BLaER1 treated with 17β-estradiol and CSF1 and Interleukin-3, amounts not matched to agents 10 nM and 100 nM (cell line): ENCODE data around the gene NXNL2.

Experiments
- H3K27ac ChIP-seq, 11 experiments: shearing (Covaris generic); formaldehyde crosslinking; 2 replicates each; pipeline ENCODE4 v1.8.1; 2022
- H3K27me3 ChIP-seq, 11 experiments: shearing (Covaris generic); formaldehyde crosslinking; 2 replicates each; pipeline ENCODE4 v1.8.1; 2022
- H3K36me3 ChIP-seq, 11 experiments: shearing (Covaris generic); formaldehyde crosslinking; 2 replicates each; pipeline ENCODE4 v1.8.1; 2022
- H3K4me1 ChIP-seq, 10 experiments: shearing (Covaris generic); formaldehyde crosslinking; 2 replicates each; pipeline ENCODE4 v1.8.1; 2022
- H3K4me2 ChIP-seq, 11 experiments: shearing (Covaris generic); formaldehyde crosslinking; 2 replicates each; pipeline ENCODE4 v1.8.1; 2022
- H3K4me3 ChIP-seq, 10 experiments: shearing (Covaris generic); formaldehyde crosslinking; 2 replicates each; pipeline ENCODE4 v1.8.1; 2022
- H3K9ac ChIP-seq, 11 experiments: shearing (Covaris generic); formaldehyde crosslinking; 2 replicates each; pipeline ENCODE4 v1.8.1; 2022
- H3K9me3 ChIP-seq, 11 experiments: shearing (Covaris generic); formaldehyde crosslinking; replicated peaks in 1 of 11; 2 replicates each; pipeline ENCODE4 v1.8.1; 2022
- H4K20me1 ChIP-seq, 11 experiments: shearing (Covaris generic); formaldehyde crosslinking; 2 replicates each; pipeline ENCODE4 v1.8.1; 2022
- Cebpa-rat ChIP-seq, 11 experiments: shearing (Covaris generic); IDR thresholded peaks; 2 replicates each; pipeline ENCODE4 v1.8.1; 2022

The NXNL2 gene

DNA sequence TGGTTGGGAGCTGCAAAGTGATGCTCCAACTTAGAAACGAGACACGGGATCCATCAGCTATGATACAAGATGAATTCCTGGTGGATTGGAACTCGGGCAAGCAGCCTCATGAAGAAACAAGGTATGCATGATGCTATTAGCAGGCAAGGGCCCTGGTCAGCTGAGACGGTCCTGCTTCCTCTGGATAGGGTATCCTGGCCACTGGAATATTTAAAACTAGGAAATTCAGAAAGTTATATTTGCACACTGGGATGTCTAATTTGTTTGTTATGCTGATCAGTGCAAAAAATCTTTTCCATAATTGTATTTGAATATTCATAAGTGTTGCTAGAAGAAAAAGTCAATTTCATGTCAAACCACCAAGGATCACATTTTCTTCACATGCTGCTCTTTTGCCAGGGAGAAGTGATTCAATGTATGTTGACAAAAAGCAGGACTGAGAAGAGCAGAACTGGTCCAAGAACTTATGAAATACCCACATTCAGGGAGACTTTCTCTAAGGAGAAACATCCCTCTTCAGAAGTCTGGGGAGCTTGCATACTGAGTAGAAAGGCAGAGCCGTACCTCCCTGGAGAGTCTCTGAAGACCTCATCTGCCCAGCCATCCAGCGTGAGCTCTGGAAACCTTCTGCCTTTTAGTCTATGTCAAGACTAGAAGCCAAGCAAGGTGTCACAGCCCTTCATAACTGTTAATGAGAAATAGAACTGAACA lies 6.7 kb upstream of the NXNL2 start:
- H3K27ac ChIP-seq: no peak overlapping the region
- TF ChIP-seq Cebpa-rat (IDR thresholded peaks at IDR 0.05): no peak

DNA sequence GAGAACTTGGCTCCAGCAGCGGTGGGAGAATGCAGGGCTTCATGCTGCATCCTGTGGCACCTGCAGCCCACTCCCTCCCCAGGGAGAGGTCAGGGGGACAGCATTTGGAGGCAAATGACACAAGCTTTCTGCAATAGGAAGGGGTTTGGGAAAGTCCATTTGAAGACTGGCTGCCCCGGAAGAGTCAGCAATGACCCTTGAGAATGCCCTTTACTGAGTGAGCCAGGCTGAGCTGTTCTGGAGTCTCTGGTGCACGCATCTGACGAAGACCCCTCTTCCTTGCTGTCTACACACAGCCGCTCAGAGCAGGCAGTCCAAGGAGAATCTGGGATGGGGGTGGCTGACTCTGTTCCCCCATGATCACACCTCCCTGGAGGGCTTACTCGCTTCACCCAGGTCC lies 5.5 kb upstream of the NXNL2 start:
- Histone ChIP-seq H4K20me1 (peaks cover 0 to 5% (median 0%) of the 10 kb centered on the region in 11 experiments; a peak in 2 of 22 replicates), H3K36me3 (no peaks in the 10 kb centered on the region), H3K4me1 (no peaks in the 10 kb centered on the region), H3K4me3 (no peak overlapping the region), H3K27me3 (peaks cover 25 to 34% (median 28%) of the 10 kb centered on the region in 11 experiments), H3K9me3 (peaks cover 0 to 15% (median 4%) of the 10 kb centered on the region in 11 experiments; a peak in 3 of 22 replicates), H3K27ac (no peak overlapping the region), H3K4me2 (no peak overlapping the region), H3K9ac (no peak overlapping the region)
- TF ChIP-seq Cebpa-rat (IDR thresholded peaks at IDR 0.05): no peak

More for the DNA sequence above, 6.7 kb upstream of the NXNL2 start:
- H3K9me3 ChIP-seq: peaks cover 0 to 10% (median 0%) of the 10 kb centered on the region in 11 experiments; a peak in 1 of 22 replicates
- H3K4me3 ChIP-seq: no peak overlapping the region
- no peak overlapping the region for H3K9ac ChIP-seq
- no peaks in the 10 kb centered on the region for H3K36me3 ChIP-seq
- H3K27me3 ChIP-seq: peaks cover 16 to 24% (median 18%) of the 10 kb centered on the region in 11 experiments
- H4K20me1 ChIP-seq: no peaks in the 10 kb centered on the region
- no peak overlapping the region for H3K4me2 ChIP-seq
- H3K4me1 ChIP-seq: no peaks in the 10 kb centered on the region

DNA sequence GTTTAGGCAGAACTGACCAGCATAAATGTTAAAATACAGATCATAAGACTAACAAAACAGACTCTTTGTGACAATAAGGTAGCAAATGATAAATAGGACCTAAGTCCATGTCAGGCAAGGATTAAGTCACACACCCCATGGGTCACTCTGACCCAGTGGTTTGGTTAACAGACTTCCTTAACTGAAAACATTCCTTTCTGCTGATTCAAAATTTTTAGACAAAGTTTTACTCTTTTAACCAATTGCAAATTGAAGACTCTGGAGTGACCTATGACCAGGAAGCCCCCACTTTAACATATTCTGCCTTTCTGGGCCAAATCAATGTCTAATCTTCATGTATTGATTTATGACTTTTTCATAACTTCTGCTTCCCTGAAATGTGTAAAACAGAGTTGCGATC lies 4.9 kb upstream of the NXNL2 start:
- TF ChIP-seq Cebpa-rat (IDR thresholded peaks at IDR 0.05): no peak
- H3K4me2 ChIP-seq: no peak overlapping the region

DNA sequence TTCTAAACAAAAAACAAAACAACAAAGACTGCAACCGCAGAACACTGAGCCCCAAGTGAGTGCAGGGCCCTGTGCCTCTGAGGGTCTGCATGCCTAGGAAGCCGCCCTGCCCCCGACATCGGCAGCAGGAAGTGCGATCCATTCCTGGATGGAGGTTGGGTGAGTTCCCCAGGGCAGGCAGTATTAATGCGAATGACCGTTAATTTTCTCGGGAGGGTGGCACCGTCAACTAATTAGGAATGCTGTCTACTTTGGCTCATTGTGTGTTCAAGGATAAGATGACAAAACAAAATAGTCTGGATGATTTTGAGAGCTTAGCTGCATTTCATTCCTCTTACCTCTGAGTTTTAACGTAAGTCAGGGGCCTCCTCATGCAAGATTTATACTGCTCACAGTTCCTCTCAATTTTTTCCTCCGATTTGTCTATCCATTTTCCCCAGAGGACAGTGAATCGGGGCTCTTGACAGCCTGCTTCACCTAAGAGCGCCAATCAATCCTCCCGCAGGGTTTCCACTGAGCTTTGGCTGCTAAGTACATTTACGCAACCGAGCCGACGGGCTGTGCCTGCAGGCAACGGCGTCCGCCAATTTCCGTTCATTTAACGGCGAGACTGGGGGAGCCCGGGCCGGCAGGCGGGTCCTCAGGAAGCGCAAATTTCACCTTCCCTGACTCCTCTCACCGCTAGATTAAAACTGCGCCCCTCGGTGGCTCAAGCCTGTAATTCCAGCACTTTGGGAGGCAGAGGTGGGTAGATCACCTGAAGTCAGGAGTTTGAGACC lies 2.9 kb upstream of the NXNL2 start:
- Histone ChIP-seq H3K9ac (no peak overlapping the region), H3K27me3 (peaks cover 47 to 58% (median 50%) of the 10 kb centered on the region in 11 experiments), H3K4me3 (no peak overlapping the region), H4K20me1 (peaks cover 0 to 7% (median 0%) of the 10 kb centered on the region in 11 experiments; a peak in 2 of 22 replicates), H3K27ac (no peak overlapping the region), H3K4me2 (peak overlapping the region in 2 of 11 experiments; percentile 1 to 31; a peak in 2 of 22 replicates), H3K4me1 (peaks cover 6 to 14% (median 10%) of the 10 kb centered on the region in 10 experiments; a peak in 18 of 20 replicates), H3K36me3 (no peaks in the 10 kb centered on the region), H3K9me3 (peaks cover 0 to 15% (median 4%) of the 10 kb centered on the region in 11 experiments; a peak in 3 of 22 replicates)
- no peak; a peak in 1 of 22 replicates for TF ChIP-seq Cebpa-rat (IDR thresholded peaks at IDR 0.05)

More for the DNA sequence above, 4.9 kb upstream of the NXNL2 start:
- H3K27me3 ChIP-seq: peaks cover 26 to 37% (median 29%) of the 10 kb centered on the region in 11 experiments
- peaks cover 0 to 5% (median 0%) of the 10 kb centered on the region in 11 experiments; a peak in 2 of 22 replicates for H4K20me1 ChIP-seq
- H3K4me1 ChIP-seq: peaks cover 0 to 2% (median under 1%) of the 10 kb centered on the region in 10 experiments; a peak in 10 of 20 replicates
- H3K9ac ChIP-seq: no peak overlapping the region
- H3K4me3 ChIP-seq: no peak overlapping the region
- no peak overlapping the region for H3K27ac ChIP-seq
- H3K9me3 ChIP-seq: peaks cover 0 to 15% (median 4%) of the 10 kb centered on the region in 11 experiments; a peak in 3 of 22 replicates
- no peaks in the 10 kb centered on the region for H3K36me3 ChIP-seq

DNA sequence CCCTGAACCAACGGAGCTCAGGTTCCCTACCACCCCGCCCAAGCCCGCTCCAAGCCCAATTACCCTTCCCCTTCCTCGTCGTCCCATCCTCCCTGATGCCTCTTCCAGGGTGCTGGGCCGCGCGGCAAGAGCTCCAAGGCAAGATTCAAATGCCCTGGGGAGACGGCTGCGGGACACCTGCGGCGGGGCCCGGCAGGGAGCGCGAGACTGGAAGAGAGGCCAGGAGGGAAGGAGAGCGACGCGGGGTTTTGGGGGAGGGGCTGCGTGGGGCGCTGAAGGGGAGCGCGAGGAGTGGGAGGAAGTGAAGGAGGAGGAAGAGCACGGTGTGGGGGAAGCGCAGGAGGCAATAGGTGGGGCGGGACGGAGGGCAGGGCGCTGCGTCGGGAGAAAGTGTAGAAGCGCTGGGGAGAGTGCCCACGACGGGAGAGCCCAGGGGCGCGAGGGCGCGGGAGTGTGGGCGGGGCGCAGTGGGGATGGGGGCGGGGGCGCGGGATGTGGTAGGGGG lies 975 bp upstream of the NXNL2 start:
- Histone ChIP-seq H3K9ac (no peak overlapping the region), H3K4me3 (0 out of 20 replicates have a peak overlapping the region, but pooled peaks of 1 of the 10 experiments have one; percentile 38), H3K36me3 (no peaks in the 10 kb centered on the region), H3K27me3 (peaks cover 48 to 60% (median 52%) of the 10 kb centered on the region in 11 experiments), H4K20me1 (peaks cover 0 to 10% (median 0%) of the 10 kb centered on the region in 11 experiments; a peak in 3 of 22 replicates), H3K4me1 (peaks cover 22 to 33% (median 29%) of the 10 kb centered on the region in 10 experiments), H3K4me2 (peak overlapping the region in 2 of 11 experiments; percentile 30 to 42; a peak in 3 of 22 replicates), H3K9me3 (peaks cover 0 to 15% (median 4%) of the 10 kb centered on the region in 11 experiments; a peak in 3 of 22 replicates), H3K27ac (no peak overlapping the region)
- TF ChIP-seq Cebpa-rat (IDR thresholded peaks at IDR 0.05): no peak

DNA sequence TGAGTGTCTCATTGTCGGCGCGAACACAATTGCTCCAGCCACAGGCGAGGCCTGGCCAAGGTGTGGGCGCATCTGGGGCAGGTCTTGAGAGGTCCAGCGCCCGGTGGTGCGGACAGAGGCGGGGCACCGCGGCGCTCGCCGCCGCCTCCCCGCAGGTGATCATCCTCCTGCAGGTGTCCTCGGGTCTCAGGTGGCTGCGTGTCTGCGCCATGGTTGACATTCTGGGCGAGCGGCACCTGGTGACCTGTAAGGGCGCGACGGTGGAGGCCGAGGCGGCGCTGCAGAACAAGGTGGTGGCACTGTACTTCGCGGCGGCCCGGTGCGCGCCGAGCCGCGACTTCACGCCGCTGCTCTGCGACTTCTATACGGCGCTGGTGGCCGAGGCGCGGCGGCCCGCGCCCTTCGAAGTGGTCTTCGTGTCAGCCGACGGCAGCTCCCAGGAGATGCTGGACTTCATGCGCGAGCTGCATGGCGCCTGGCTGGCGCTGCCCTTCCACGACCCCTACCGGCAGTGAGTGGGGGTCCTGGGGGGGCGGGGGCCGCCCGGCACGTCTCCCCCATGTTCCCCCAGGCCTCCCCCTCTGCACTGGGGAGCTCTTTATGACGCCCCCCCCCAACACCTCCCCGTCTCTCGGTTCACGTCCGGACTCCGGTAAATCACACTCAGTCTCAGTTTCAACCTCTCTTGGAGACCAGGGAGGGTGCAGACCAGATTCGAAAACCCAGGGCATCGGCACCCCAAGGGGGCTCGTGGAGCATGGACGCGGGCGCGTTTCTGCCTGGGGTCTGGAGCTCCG lies 446 bp downstream of the NXNL2 start:
- Histone ChIP-seq H3K4me3 (peak overlapping the region; percentile 34 to 54 (median 46); a peak in 15 of 20 replicates), H3K4me2 (peak overlapping the region; percentile 66 to 83 (median 77)), H3K4me1 (peaks cover 22 to 35% (median 29%) of the 10 kb centered on the region in 10 experiments), H3K9ac (no peak overlapping the region), H3K36me3 (no peaks in the 10 kb centered on the region), H3K27ac (no peak overlapping the region), H3K9me3 (peaks cover 0 to 15% (median 4%) of the 10 kb centered on the region in 11 experiments; a peak in 3 of 22 replicates), H4K20me1 (peaks cover 0 to 10% (median 0%) of the 10 kb centered on the region in 11 experiments; a peak in 3 of 22 replicates), H3K27me3 (peaks cover 48 to 60% (median 52%) of the 10 kb centered on the region in 11 experiments)
- TF ChIP-seq Cebpa-rat (IDR thresholded peaks at IDR 0.05): no peak

DNA sequence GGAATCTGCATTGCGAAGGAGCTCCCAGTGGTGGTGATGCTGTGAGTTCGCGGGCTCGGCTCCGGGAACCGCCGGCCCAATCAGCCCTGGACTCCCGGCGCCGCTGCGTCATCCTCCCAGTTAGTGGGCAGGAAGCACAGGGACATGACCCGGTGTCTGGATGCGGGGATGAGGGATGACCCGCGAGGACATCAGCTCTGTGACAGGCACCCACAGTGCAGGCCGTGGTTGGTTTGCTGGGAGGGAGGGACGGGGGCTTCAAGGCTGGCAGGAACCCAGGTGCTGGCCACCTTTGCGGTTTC lies 996 bp downstream of the NXNL2 start:
- no peak for TF ChIP-seq Cebpa-rat (IDR thresholded peaks at IDR 0.05)
- Histone ChIP-seq H3K27me3 (peaks cover 48 to 58% (median 52%) of the 10 kb centered on the region in 11 experiments), H3K4me3 (no peak overlapping the region), H3K4me1 (peaks cover 22 to 35% (median 29%) of the 10 kb centered on the region in 10 experiments), H3K9me3 (peaks cover 0 to 15% (median 4%) of the 10 kb centered on the region in 11 experiments; a peak in 3 of 22 replicates), H4K20me1 (peaks cover 0 to 10% (median 0%) of the 10 kb centered on the region in 11 experiments; a peak in 3 of 22 replicates), H3K9ac (no peak overlapping the region), H3K36me3 (no peaks in the 10 kb centered on the region), H3K27ac (no peak overlapping the region), H3K4me2 (peak overlapping the region in 9 of 11 experiments; percentile 66 to 83 (median 77); a peak in 13 of 22 replicates)
